Spleen (tissue), 7 donors: ENCODE measurements around the gene MAGI2.

Source experiments
- POLR2AphosphoS5 ChIP-seq, 3 donors: sonication (generic); formaldehyde crosslinking; IDR thresholded peaks; one replicate each; pipeline ENCODE4 v1.5.1; 2017; ENCODE audit warnings: antibody characterized with exemption in 3 of 3
- TF ChIP-seq, protein P1 (sequence below), 11 experiments: fragments of 200-600 bp in 7 of 11; fragments of 450-650 bp in 4 of 11; sonication (generic) in 4 of 11; IDR thresholded peaks in 8 of 11; conservative IDR thresholded peaks in 3 of 11; 1 replicate in 7 of 11; 2 replicates in 4 of 11; pipeline versions ENCODE4 v1.4.0 to v1.8.0; 2016 to 2021; ENCODE audit warnings: antibody characterized with exemption in 11 of 11, inconsistent platforms in 4 of 11, mild to moderate bottlenecking in 1 of 11
- donor health status: DM: no; HTN: no; CAD: no; lungs with moderate emphysema.
- donor health status: DM: no; HTN: no; CAD: no.
- donor health status: DM: no; HTN: no; CAD: no.

DNA sequence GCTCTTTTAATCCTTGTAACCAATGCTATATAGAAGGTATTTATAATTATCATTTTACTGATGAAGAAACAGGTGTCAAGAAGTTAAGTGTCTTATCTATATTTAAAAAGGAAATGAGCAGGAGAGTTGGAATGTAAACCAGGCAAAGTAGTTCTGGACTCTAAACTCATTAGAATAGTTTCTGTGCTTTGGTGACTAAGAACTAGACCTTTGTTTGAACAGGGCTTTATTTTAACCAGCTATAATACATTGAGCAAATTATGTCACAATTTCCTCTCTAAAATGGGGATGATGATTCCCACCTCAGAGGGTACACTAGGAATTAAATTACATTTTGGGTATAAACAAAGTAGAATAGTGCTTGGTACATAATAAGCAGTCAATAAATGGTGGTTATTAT lies 236.0 kb downstream of the MAGI2 start:
- TF ChIP-seq, protein P1, sequence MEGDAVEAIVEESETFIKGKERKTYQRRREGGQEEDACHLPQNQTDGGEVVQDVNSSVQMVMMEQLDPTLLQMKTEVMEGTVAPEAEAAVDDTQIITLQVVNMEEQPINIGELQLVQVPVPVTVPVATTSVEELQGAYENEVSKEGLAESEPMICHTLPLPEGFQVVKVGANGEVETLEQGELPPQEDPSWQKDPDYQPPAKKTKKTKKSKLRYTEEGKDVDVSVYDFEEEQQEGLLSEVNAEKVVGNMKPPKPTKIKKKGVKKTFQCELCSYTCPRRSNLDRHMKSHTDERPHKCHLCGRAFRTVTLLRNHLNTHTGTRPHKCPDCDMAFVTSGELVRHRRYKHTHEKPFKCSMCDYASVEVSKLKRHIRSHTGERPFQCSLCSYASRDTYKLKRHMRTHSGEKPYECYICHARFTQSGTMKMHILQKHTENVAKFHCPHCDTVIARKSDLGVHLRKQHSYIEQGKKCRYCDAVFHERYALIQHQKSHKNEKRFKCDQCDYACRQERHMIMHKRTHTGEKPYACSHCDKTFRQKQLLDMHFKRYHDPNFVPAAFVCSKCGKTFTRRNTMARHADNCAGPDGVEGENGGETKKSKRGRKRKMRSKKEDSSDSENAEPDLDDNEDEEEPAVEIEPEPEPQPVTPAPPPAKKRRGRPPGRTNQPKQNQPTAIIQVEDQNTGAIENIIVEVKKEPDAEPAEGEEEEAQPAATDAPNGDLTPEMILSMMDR (IDR thresholded peaks at IDR 0.05 in 8 of 11, conservative IDR thresholded peaks at IDR 0.05 in 3 of 11): no peak
- TF ChIP-seq POLR2AphosphoS5 (IDR thresholded peaks at IDR 0.05): no peak
